GM19328 (cell line): ENCODE measurements around the gene ICAM1.

Experiments used
- ATAC-seq: cut with Tn5 transposase; IDR thresholded peaks from one replicate; pipeline ENCODE4 v1.9.1; 2021; ENCODE audit warnings: mild to moderate bottlenecking, moderate library complexity; ENCODE audit not compliant: unreplicated experiment

Gene ICAM1

GRCh38 chr19:10292789-10293636, 22.1 kb downstream of the ICAM1 start:
- ATAC-seq: no peak

DNA sequence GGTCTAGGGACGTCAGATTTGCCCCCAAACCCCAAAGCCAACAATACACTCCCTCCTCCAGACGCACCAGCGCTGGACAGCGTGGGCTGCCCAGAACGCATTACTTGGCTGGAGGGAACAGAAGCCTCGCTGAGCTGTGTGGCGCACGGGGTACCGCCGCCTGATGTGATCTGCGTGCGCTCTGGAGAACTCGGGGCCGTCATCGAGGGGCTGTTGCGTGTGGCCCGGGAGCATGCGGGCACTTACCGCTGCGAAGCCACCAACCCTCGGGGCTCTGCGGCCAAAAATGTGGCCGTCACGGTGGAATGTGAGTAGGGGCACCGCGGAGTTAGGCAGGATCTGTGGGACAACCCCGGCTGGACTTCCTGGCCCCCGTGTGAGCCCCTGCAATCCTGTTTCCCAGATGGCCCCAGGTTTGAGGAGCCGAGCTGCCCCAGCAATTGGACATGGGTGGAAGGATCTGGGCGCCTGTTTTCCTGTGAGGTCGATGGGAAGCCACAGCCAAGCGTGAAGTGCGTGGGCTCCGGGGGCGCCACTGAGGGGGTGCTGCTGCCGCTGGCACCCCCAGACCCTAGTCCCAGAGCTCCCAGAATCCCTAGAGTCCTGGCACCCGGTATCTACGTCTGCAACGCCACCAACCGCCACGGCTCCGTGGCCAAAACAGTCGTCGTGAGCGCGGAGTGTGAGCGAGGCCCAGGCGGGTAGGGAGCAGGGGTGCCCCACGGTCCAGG, 22.9 kb downstream of the ICAM1 start:
- ATAC-seq: no peak

GRCh38 chr19:10294368-10294697, 23.4 kb downstream of the ICAM1 start:
- no peak for ATAC-seq

DNA sequence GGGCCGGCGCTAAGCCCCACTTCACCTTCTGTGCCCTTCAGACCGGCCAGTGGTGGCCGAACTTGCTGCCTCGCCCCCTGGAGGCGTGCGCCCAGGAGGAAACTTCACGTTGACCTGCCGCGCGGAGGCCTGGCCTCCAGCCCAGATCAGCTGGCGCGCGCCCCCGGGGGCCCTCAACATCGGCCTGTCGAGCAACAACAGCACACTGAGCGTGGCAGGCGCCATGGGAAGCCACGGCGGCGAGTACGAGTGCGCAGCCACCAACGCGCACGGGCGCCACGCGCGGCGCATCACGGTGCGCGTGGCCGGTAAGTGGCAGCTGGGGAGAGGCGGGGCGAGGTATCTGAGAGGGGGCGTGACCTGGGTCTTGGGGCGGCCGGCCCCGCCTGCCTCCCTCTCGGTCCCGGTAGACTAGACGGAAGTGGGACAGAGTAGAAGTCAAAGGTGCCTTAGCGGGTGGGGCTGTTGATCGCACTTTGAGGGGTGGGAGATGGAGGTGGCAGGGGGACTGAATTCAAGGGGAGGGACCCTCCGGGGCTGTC, 24.5 kb downstream of the ICAM1 start:
- ATAC-seq: no peak

GRCh38 chr19:10295847-10296591, 25.1 kb downstream of the ICAM1 start:
- no peak for ATAC-seq

DNA sequence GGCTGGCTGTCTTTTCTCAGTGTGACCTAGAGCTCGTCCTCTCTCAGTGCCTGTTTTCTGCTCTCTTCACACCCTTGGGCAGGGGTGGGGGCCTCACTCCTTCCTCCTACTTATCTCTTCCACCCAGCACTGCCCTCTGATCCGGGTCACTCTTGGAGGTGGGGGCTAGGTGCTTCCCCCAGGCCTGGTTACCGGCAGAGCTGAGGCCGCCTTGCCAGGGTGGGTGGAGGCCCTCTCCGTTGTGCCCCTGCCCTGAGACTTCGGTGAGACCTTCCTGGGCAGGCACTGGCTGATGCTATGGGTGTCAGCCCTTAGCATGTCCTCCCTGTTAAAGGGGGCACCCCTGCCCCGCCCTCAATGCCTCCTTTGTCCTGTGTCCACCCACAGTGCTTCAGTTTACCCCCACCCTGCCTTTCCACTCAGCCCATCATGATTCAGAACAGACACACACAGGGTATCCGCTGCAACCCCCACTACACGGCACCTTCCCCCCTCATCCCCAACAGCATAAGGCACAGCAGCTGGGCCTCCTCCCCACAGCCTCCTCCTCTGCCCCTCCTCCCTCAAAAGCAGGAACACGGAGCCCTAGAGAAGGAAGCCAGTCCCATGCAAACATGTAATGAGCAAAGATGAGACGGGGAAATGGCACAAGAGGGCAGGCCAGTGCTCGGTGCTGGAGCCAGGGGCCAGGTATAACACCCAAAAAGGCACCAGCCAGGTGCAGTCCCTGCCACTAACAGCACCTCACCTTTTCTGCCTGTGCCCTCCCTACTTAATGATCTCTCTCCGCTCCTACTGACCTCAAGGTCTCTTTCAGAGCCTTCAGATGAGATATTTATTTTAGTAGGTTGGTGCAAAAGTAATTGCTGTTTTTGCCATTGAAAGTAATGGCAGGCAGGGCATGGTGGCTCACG, 28.9 kb downstream of the ICAM1 start:
- no peak for ATAC-seq

GRCh38 chr19:10305139-10305806, 34.4 kb downstream of the ICAM1 start:
- no peak for ATAC-seq

DNA sequence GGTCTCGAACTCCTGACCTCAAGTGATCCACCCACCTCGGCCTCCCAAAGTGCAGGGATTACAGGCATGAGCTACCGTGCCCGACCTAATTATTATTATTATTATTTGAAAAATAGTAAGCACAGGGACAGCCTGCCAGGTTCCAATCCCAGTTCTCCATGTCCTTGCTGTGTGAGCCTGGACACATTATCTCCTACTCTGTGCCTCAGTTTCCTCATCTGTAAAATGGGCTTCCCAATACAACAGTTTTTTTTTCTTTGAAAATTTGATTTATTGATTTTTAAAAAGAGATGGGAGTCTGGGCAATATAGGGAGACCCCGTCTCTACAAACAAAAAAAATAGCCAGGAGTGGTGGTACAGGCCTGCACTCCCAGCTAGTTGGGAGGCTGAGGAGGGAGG, 35.4 kb downstream of the ICAM1 start:
- ATAC-seq: no peak

DNA sequence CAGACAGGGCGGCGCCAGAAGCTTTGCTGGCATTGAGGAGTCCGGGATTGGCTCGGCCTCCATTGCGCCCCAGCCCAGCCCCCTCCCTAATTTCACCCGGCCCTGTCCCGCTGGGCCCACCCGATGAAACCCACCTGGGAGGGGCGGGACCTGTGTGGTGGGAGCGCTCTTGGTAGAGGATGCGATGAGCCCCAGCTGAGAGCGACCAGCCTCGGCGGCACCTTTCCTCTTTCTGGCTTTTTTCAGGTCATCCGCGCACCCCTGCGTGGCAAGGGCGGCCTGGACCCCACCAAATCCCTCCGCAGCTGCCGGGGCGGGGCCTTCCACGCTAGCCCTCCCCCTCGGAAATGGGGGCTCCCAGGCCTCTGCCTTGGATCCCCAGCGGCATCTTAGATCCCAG, 38.5 kb downstream of the ICAM1 start, which contains the start of gene ZGLP1:
TSS of gene ZGLP1 (minus strand) at position 393 of the 400 bp plus-strand sequence.
- no peak for ATAC-seq

GRCh38 chr19:10315335-10316214, 44.7 kb downstream of the ICAM1 start, which contains the start of gene FDX2:
Gene FDX2, minus strand, starts transcription at chr19:10316015. Its CDS starts 19 bp downstream, at chr19:10315996.
- peak; percentile 62 for ATAC-seq

GRCh38 chr19:10316229-10317044, 45.5 kb downstream of the ICAM1 start:
- ATAC-seq: peak; percentile 14

DNA sequence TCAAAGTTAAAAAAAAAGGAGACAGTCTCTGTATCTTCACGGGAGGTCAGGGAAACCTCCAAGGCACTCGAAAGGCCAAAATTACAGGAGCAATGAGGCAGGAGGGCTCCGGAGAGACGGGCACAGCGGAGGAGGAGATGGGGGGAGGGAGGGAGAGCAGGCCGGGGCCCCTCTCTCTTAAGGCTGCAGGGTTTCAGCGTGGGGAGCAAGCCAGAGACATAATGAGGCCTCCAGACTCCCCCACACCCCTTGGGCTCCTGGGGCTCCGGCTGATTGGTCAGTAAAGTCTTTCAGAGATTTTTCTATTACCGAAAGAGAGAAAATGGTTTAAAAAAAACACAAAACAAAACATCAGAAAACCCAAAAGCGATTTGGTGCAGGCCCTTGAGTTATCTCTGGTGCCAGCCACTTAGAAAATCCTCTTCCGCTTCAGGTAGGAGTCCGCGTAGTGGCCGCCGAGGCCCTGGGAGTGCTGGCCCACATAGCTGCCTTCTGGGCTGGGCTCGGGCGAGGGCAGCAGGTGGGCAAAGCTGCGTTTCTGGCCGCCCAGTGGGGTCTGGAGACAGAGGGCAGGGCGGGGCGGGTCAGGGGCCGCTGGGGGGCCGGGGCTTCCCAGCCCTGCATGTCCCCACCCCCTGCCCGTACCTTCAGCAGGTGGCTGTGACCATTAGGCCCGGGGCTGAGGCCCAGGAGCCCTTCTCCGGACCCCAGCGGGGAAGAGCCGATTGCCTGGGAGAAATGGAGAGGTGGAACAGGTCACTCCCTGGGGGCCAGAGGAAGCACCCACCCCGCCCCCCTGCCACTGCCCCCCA, 46.3 kb downstream of the ICAM1 start:
- ATAC-seq: no peak

- ATAC-seq: no peak
These were observed 47.0 kb downstream of the ICAM1 start for GRCh38 chr19:10317857-10318462.

DNA sequence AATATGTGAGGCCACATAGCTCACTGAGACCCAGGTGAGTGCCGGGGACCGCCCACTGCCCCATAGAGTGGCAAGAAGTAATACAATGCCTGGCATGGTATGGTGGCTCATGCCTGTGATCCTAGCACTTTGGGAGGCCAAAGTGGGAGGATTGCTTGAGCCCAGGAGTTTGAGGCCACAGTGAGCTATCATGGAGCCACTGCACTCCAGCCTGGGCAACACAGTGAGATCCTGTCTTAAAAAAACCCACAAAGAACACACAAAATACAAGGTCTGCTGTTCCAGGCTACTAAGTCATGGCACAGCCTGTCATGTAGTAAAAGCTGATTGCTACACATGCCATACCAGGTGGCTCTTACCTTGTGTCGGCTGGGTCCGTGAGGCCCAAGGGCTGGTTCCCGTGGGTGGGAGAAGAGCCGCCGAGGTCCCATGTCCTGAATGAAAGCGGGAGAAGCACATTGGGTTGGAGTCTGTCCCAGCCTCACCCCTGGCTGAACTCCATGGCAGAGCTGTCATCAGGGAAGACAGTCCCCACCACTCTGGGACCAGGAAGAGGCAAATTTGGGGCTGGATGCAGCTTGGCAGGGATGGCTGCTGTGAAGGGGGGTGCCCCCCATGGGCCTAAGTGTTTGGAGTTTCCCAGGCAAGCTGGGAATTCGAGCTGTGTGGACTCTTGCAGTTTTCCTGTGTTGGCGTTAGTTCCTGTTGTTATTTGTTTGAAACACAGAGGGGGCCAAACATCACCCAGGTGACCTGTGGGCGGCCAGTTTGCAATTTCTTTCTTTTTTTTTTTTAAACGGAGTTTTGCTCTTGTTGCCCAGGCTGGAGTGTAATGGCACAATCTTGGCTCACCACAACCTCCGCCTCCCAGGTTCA, 48.1 kb downstream of the ICAM1 start:
- ATAC-seq: no peak

DNA sequence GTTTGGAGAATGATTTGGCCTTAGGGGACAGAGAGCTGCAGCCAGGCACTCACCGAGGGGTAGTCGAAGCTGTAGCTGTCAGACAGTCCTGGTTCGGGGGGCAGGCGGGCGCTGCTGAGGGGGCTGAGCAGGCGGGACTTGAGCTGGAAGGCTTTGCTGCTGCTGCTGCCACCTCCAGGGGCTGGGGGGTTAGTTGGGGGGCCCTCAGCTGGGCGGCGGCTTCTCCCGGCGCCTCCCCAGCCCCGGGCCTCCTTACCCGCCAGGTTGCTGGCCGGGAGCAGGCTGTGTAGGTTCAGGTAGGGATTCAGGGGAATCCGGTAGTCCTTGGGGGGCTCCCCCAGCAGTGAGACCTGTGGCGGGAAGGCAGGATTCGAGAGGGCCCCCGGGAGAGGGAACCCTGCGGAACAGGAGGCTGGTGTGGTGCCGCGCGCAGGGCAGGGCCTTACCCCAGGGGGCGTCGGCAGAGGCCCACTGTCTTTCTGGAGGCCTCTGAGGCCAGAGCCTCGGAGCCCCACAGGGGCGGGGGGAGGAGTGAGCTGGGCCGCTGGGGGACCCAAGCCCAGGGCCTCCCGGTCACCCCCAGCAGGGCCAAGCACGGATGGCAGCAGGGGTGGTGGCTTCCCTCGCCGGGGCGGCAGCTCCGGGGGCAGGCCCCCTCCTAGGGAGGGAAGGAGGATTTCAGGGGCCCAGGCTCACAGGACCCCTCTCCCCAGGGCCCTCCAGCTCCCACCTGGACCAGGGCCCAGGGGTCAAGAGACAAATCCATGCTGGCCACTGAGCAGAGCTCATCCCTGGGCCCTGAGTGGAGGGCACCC, 49.9 kb downstream of the ICAM1 start:
- no peak for ATAC-seq
